Stimulated activated CD4-positive, alpha-beta T cell treated with anti-CD3 and anti-CD28 coated beads, Interleukin-2, amount 100 ng/mL, for 4 hours (primary cell): Measurements from ENCODE around the gene SMOC2.

Experiments used
- DNase-seq: peaks from one replicate; pipeline ENCODE4 v3.0.0-alpha.2; 2020; ENCODE audit warnings: low read depth

SMOC2 gene

DNA sequence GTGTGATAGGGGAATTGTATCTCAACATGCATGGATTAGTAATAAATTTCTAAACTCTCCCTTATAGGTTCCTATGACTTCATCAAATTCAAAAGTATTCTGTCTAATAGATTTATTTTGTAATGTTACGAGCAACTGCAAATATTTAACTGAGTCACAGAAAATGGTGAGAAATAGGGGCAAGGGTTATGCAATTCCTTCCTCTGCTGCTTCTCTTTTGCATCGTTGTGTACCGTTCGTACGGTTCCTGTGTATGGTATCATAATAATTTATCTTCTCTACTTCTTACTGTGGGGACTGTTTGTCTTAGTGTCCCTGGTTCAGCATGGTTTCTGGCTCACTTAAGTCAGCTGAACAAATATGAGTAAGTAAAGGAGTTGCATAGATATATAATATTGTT, 44.8 kb downstream of the SMOC2 start:
- no peak for DNase-seq

DNA sequence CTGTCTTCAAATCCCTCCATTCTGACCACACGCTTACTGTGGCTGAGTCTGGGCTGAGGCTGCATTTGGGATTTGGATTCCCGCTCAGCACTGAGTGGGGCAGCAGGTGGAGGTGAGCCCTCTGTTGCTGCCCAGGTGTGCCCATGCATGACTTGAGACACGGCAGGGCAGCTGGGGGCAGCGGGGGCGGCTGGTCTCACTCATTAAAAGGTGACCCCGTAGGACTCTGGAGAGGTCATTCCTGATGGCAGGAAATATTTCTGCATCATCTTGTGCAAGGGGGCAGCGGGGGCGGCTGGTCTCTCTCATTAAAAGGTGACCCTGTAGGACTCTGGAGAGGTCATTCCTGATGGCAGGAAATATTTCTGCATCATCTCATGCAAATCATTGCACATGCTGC, 49.8 kb downstream of the SMOC2 start:
- DNase-seq, result no peak

DNA sequence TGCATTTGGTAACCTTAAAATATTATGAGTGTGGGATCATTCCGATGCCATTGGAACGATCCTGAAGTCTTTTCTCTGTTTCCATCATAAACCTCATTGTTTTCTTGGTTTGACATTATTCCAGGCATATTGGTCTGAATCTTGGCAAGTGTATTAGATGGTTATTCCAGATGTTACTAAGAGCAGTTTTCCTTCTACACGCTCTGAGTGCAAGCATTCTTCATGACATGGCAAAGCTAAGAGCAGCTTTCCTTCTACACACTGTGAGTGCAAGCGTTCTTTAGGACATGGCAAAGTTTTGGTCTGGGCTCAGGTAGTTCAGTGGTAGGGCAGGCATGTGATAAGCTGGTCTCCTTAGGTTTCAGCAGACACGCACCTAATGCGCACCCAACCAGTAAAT, 53.0 kb downstream of the SMOC2 start:
- no peak for DNase-seq

DNA sequence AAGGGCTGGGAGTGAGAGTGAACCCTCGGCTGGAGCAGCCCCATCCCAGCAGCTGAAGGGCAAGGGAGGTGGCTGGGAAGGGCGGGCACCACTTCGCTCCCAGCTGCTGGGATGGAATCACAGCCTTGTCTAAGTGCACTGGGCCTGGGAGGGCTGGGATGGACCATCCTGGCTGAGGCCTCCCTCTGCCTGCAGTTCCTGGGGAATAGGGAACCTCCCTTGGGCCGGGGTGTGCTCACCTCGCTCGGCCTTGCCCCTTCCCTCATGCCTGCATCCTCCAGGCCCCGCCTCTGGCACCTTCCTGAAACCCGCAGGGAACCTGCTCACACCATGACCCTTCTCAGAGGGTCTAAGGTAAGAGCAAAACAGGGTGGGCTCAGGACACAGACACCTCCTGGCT, 53.7 kb downstream of the SMOC2 start:
- DNase-seq, result no peak

DNA sequence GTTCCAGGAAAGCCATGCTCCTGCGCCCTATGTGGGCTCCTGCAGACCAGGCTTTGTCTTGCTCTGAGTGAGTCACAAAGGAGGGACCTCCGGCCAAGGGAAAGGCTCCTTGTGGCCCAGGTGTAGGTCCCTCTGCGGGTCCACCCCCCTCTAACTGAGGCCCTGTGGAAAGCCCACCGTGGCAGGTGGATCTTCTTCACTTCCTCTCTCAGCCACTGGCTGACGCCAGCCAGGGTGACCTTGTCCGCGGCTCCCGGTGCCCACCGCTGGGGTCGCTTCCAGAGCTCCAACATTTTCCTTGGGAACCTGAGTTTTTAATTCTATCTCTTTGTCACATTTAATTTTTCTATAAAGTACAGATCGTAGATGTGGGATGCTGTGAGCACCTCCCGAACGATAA, 54.1 kb downstream of the SMOC2 start:
- no peak for DNase-seq

DNA sequence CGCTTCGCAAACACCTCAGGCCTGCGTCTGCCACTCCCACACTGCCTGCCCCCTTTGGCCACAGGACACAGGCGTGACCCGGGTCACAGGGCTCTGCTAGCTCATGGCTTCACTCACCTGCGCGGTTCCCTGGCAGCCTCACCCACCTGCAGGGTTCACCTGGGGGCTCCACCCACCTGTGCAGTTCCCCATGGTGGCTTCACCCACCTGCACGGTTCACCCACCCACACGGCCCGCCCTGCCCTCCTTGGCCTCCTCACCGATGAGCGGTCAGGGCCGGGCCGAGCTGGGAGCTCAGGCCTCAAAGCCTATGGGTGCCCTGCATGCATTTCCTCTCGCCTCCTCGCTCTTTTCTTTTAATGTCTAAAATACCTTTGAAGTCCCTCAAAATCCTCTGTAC, 54.7 kb downstream of the SMOC2 start:
- no peak for DNase-seq

DNA sequence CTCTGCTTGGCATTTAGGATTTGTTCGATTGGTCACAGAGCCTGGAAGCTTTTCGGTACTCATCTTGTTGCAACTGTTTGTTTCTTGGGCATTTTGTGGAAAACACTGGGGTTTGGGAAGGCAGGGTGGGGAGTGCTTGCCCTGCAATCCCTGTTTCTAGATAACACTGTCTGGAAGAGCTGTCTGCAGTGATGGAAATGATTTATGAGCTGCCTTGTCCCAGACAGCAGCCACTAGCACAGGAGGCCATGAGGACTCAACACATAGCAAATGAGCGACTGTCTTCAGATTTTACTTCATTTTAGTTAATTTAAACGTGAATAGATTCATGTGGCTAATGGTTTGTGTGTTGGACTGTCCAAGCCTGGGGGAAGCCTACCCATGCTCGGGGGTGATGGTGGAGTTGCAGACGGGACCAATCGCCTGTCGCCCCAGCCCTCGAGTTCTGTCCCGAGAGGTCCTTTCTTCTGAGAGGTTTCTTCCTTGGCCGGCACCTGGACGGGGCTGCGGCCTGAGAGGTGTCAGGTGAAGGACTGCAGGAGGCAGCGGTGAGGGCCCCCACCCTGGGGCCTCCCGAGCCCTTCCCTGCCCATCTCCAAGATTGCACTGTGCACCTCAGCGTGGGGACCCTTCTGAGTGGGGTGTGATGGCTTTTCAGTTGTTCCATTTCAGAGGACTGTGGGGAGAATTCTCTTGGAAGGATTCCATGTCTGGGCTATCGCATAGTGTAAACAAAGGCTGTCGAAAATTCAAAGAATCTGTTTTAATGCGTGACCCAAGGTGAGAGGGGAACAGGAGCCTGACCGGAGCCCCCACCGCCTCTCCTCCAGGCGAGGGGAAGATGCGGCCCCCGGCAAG, 55.4 kb downstream of the SMOC2 start:
- DNase-seq, result no peak

DNA sequence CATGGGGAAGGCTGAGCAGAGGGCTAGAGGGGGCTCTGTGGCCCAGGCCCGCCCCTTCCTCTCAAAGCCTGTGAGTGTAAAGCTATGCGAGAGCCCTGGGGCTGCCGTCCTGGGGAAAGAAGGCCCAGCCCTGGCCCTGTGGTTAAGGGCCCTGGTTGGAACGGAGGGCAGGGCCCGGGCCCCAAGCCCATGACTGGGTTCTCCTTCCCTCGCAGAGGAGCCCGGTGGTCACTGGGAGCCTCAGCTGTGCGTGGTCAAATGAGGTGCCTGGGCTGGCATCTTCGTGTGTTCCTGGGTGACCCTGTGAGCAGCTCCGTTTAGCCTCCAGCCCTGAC, 56.0 kb downstream of the SMOC2 start:
- DNase-seq, result no peak

DNA sequence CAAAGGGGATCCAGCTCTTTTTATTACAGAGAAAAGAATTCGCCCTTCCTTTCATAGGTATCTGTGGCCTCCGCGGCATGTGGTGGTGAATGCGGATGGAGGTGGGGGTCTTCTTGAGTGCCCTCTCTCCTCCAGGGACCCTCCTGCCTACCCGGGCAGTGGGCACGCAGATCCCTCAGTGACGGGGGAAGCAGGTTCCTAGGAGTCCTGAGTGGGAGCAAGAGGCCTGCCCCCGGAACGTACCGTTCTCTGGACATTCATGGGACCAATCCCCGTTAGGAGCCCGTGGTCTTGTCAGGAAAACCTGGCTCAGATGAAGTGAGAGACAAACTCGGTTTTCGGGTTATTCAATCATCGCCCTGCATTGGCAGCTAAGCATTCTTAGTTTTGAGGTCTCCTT, 56.4 kb downstream of the SMOC2 start:
- no peak for DNase-seq

DNA sequence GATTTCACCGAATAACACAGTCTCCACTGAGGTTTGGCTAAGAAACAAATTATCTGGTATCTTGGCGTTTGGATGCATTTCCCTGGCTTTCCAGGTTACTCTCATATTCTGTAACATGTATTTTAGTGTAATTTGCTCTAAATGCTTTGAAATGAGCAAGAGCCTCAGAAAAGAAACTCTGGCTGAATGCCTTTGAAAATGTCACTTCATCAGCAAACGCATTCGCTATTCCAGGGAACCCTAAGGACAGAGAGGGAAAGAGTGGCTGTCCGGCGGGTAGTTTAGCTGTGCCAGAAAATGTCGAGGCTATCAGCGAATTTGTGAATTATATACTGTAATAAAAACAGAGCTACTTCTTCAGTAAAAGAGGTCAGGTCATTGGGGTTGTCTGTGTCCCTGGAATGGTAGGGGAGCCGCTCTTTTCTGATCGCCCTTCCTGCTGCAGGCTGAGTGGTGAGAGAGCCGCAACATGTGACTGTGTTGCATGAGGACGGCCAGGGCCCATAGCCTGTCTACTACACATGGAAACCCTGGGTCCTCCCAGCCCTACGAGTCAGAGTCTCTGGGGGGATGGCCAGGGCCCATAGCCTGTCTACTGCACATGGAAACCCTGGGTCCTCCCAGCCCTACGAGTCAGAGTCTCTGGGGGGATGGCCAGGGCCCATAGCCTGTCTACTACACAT, 57.3 kb downstream of the SMOC2 start:
- no peak for DNase-seq

DNA sequence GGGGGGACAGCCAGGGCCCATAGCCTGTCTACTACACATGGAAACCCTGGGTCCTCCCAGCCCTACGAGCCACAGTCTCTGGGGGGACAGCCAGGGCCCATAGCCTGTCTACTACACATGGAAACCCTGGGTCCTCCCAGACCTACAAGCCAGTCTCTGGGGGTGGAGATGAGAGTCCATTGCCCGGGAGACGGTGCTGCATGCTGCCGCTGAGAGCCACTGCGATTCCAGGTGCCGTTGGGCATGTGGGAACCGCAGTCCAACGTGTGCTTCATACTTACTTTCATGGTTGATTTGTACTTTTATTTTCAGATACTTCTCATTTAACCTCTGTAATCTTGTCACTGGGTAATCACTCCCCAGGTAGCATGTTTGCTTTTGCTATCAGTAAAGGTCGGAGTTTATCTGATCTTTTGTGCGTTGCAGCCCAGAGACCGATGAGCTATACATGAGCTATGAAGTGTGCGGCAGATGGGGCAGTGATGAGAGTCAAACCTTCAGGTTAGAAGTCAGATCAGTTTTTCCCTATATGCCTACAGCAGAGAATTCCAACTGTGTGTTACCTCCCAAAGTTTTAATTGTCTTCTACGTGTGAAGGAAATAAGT, 58.2 kb downstream of the SMOC2 start:
- no peak for DNase-seq

DNA sequence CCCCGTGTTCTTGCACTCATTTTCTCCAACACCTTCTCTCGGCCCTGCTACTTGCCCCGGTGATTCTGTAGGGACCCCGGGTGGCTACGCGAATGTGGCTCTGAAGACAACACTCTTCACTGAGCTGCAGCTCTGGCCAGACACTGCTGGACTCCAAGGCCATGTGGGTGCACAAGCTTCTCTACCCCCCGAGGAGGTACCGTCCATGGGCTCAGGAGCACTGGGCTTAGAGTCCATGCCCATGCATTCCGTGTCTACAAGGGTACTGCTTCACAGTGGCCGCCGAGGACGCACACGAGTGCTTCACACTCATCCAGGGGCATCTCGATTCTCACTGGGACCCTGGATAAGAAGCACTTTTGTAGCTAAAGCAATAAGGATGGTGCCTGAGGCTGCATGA, 59.5 kb downstream of the SMOC2 start:
- DNase-seq, result no peak

DNA sequence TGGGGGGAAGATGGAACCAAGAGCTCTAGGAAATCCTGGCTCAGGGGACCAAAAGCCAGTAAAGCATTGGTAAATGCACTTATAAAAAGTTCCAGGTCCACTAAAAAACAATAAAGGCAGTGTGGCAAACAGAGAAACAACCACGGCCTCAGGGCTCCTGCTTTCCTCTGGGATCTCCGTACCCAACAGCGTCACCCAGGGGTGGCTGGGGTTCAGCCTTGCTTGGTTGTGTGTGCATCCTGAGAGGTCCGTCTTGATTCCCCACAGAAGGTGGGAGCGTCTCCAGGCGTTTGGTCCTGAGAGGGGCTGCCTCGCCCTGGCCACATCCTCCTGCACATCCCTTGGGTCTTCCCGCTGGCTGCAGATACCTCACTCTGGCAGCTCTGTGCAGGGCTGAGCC, 60.6 kb downstream of the SMOC2 start:
- no peak for DNase-seq

DNA sequence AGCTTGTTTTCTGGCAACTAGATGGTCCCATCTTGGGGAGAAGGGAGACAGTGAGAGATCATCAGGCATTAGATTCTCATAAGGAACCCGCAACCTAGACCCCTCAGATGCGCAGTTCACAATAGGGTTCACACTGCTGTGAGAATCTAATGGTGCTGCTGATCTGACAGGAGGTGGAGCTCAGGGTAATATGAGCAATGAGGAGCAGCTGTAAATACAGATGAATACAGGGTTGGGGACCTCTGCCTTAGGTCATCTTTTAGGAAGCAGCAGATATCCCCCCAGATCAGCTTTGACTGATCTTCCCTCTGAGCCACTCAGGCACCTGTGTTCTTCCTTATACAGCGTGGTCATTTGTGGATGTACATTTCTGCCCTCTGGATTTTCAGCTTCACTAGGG, 63.4 kb downstream of the SMOC2 start:
- DNase-seq, result no peak

DNA sequence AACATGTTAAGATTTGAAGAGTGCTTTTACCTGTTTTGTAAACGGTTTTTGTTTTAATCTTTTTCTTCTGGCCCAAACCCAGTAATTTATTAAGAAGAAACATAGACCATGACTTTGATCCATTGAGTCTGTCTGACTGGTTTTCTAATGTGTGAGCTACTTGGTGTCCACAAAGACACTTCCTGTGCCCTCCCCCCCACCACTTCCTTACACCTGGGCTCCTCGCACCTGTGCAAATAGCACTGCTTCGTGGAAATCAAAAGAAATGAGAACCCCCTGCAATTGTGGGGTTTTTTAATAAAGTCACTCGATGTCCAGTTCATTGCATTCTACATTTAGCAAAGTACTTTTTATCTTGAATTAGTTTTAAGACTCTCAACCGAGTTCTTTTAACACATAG, 65.5 kb downstream of the SMOC2 start:
- DNase-seq, result no peak

DNA sequence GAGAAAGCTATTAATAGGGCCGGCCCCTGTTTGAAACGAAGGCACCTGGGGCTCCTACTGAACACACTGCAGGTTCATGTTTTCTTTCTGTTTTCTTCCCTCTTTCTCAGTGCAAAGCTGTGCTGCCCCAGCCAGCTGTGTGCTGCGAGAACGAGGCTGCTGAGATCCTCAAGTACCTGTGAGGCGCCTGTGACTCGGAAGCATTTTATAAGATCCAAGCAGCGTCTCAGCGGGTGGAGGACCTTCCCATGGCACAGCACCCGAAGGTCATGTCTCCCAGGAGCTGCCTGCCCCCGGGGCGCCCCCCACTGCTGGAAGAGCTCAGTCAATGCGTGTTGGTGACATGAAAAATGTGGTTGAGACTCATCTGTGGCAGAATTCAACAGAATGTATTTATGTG, 66.3 kb downstream of the SMOC2 start:
- DNase-seq, result no peak

DNA sequence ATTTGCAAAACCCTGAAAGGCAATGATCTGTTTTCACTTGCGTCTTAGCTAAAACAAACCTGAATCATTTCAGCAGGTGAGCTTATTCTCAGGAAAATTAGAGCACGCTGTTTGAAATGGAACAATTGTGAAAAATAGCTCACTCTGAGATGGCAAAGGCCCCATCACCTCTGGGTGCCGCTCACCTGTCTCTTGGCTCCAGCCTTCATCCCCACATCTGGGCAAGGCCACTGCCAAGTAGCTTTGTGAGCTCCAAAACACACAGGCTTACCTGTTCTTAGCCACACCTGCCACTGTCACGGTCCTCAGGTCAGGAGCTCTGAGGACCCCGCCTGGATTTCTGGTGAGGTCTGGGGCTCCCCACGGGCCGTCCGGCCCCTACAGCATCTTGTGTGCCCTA, 66.7 kb downstream of the SMOC2 start:
- DNase-seq, result no peak

DNA sequence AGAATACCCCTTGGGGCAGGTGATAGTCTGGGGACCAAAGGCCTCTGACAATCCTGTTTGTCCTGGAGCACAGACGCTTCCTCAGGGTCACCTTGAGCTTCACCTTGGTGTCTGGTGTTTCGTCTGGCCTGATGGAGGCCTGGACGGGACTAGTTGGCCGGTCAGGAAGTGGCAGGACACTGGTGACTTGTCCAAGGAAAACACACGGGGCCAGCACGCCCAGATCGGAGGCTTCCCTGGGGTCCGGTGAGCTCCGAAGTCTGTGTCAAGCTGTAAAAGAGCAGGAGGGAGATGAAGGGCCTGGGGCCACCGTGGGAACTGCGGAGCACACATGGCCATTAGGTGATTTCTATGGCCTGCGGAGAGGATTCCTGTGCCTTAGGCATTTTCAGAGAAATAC, 67.9 kb downstream of the SMOC2 start:
- DNase-seq, result no peak

DNA sequence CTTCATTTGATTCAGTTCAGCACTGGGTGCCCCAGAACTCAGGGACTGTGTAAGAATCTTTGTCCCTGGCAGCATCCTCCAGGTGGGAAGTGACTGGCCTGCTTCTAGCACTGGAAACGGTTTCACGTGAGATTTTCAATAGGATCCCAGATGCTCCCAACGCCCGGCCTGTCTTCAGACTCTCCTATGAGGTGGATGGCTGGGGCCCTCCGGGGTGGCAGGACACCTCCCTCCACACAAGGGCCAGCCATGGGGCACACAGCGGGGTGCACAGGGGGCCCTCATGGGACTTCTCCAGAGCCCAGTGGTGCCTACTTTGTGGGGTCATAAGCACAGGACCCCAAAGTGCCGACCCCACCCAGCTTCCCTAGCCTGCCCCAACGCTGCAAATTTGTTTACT, 72.8 kb downstream of the SMOC2 start:
- DNase-seq, result no peak

DNA sequence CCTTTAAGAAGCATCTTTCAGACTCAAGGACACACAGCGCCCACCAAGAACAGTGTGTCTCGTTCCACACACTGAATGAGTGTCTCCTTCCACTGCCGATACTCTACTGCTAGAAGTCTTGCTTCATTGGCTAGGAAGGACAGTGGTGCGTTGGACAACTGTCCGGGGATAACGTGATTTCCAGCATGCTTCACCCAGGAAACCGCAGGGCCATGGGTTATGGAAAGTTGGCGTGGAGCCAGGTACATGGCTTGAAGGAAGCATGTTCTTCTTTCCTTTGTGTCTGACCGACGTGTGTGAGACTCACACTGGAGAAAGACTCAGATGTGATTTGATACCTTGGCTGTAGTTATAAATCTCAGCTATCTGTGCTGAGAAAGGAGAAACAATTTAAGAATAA, 73.2 kb downstream of the SMOC2 start:
- no peak for DNase-seq

DNA sequence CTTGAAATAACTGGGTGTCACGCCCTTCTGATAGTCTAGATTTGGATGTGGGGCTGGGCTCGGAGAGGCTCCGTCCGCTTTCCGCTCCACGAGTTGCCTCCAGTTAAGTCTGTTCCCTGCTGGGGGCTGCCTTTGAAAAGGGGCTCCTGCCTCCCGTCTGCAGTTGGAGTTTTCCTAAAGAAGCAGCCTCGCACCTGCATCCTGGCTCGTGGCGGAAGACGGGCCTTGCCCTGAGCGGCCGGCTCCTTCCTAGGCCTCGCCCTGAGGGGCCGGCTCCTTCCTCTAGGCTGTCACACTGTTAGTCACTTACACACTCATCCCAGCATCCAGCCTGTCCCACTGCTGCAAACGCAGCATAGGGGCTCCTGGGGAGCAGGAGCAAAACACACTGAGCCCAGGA, 74.4 kb downstream of the SMOC2 start:
- no peak for DNase-seq

DNA sequence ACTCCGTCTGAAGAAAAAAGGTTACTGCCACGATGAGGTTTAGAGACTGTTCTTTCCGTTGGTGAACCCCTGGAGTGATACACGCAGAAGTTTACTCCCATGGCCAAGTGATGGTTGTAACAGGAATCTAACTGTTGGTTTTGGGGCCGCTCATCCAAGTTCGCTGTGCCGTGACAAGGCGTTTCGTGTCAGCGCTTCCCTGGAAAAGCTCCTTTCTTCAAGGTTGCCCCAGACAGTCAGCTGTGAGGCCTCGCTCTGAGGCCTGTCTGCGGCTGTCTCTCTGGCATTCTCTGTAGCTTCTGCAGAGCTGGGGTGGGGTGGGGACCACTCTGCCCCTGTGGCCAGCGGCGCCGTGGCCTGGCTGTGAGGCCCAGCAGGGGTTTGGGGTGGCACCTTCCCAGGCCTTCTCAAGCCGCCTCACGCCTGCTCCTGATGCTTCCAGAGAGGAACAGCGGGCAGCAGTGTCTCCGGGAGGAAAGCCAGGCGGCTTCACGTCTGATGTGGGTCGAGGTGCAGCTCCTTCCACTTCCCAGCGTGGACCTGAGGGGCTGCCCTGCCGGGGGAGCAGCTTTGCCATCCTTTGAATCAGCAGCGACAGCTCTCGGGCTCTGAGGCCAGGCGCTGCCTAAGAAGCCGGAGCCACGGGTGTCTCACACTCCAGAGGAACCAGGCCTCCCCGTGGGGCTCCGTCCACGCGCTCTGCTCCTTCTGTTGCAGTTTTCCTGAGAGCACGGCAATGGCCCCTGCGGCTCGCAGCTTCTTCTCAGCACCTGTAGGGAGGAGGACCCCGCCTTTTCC, 76.2 kb downstream of the SMOC2 start:
- DNase-seq, result no peak
